Muscle of back (tissue), 11 donors: ENCODE data around the gene RHOF. TPM values are rescaled to one million over a fixed set of nuclear protein-coding genes. Genes with fewer than 3 reads are reported as not detected.
A peak's percentile ranks its signal among the peaks of the same experiment; 100 is the strongest.
"Not testable (repeated sequence)": the region's sequence is repeated elsewhere in the genome, so short reads cannot be mapped to it uniquely, and the experiment has no call there.

Experiments used
- DNase-seq, 3 donors: peaks; one replicate each; pipeline versions ENCODE4 v3.0.0 to v3.0.0-alpha.2; 2013
- polyA plus RNA-seq, 10 donors: library from polyadenylated mRNA; unstranded; fragments of 120-200 nt; gene quantifications; one replicate each; pipeline ENCODE4 v1.2.1, GENCODE V29; 2013; ENCODE audit not compliant: insufficient read length in 10 of 10

Gene RHOF
- polyA plus RNA-seq, 10 donors, result 1.3 to 4.6 (median 2.2) TPM

DNA sequence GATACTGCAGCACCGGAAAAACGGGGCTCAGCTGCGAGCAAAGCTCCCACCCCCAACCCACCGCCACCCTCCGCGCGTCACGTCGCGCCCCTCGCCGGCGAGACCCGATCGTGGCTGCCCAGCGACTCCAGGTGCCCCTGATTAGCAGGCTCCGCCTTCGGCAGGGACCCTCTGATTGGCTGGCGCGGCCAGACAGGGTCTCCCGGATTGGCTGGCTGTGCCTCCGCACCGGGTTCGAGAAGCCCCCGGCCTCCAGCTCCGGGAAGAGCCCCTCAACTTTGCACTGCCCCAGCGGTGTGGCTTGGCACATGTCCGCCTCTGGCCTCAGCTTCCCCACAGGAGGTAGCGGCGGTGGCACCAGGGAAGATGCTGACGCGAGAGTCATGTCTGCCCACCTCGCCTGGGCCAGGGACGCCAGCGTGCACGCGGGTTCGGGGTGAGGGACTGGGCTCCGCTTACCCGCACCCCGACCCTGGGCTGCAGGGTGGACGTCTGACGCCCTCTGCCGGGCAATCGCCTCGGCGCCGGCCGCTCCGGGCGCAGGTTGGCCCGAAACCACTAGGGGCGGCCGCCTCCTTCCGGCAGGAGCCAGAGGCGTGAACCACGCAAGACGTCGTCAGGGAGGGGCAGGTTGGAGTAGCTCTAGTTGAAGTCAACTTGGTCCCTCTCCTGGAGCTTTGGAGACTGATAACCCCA lies 498 bp upstream of the RHOF start:
- peak; percentile 89 to 96 (median 91) for DNase-seq

DNA sequence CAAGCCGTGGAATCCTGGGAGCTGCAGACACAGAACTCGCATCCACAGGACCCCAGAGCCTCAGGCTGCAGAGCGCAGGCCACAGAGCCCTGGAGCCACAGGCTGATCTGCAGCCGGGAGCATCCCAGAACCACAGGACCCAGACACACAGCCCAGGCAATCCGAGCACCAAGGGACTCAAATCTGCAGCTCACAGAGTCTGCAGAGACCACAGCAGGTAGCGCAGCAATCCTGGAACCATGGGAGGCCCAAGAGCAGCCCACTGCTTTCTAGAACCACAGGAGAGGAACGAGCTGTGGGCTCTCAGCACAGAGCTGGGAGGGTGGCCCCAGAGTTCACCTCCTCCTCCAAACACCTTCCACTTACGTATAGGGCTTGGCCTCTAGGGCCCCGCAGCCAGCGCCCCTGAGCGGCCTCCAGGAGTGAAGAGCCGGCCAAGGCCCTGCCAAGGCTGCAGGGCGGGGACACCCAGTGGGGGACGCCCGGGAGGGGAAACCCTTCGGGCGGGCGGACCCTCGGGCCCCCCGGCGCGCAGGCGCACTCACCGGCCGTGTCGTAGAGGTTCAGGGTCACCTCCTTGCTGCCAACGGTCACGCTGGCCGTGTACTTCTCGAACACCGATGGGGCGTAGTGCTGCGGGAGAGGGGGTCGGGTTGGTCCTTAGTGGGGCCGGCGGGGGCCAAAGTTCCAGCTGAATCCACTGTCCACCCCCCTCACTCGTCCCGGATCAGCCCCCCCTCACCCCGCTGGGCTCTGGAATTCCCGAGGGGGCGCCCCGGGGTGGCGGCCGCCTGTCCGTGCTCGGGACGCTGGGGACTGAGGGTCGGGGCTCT lies 665 bp downstream of the RHOF start:
- DNase-seq, result peak in 1 of 3 donors; percentile 37

DNA sequence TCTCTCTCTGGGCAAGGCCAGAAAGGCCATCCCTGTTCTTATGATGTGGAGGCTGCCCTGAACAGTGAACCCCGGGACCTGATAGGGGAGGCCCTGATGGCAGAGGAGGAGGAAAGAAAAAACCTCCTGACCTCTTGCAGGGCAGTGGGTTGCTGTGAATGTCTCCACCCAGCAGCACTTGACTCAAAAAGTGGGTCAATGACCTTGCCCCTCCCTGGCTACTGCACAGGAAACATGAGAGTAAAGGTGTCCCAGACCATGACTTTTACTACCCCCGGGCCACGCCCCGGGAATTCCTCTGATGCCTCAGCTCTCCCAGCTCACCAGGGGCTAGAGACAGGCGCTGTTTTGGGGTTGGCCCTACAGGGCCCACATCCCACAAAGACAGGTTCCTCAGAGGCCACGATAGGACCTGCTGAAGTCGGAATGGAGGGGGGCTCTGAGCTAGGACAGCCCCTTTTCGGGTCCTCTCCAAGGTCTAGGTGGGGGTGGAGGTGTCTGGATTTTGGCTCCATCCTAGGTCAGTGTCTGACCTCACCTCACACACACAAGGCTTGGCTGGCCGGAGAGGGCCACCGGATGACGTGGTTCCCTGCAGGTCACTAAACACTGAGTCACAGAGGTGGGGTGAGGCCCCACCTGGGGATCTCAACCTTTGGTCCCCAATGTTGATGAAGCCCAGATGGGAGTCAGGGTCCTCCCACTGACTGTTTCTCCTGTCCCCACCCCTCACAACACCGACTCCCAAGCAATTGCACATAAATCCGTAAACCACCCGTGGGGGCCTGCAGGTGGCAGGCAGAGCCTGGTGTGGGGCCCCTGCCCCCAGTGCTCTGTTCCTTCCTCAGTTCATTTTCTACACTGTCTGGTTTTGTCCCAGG lies 1.6 kb downstream of the RHOF start:
- DNase-seq, result no peak

DNA sequence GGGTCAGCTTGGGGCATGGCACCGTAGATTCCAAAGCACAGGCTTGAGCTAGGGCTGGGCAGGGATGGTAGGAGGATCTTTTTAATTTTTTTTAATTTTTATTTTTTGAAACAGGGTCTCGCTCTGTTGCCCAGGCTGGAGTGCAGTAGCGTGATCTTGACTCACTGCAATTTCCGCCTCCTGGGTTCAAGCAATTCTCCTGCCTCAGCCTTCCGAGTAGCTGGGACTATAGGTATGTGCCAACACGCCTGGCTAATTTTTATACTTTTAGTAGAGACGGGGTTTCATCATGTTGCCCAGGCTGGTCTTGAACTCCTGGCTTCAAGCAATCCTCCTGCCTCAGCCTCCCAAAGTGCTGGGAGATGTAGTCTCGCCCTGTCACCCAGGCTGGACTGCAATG lies 2.7 kb downstream of the RHOF start:
- not testable (repeated sequence) for DNase-seq

DNA sequence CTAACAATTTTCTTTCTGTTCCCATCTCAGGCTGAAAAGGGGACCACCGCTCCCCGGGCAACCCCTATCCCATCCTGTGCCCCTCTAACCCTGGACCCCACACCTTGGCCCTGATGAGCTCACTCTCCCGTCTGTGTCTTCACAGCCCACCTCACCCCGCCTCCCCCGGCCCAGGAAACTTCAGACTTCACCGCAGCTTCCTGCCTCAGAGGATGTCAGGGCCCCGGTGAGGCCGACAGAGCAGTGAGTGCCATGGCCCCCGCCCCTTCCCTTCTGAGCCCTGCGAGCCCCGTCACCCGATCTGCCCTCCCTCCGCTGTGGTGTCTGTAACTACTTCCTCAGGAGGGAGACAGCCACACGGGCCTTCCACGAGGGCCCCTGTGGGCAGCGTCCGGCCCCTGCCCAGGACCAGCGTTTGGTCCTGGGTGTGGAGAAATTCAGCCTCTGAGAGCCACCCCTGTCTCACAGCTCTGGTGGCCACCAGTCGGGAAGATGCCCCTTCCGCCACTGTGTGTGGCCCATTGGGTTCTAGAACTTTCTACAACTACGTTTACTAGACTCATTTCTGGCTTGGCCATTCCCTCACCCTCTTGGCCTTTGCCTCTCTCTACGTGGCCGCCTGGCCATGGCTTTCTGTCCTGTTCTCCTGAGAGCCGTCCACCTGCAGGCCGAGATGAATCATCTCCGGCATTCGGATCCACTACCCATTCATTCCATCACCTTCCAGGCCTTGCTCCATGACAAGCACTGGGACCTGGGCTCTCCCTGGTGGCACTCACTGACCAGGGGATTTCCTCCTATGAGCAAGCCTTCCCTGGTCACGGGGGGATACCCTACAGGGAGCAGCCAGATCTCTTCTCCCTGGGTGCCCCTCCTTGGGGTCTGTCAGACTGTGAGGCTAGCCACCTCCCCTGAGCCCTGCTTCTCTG lies 3.4 kb downstream of the RHOF start:
- peak in 1 of 3 donors; percentile 61 for DNase-seq

DNA sequence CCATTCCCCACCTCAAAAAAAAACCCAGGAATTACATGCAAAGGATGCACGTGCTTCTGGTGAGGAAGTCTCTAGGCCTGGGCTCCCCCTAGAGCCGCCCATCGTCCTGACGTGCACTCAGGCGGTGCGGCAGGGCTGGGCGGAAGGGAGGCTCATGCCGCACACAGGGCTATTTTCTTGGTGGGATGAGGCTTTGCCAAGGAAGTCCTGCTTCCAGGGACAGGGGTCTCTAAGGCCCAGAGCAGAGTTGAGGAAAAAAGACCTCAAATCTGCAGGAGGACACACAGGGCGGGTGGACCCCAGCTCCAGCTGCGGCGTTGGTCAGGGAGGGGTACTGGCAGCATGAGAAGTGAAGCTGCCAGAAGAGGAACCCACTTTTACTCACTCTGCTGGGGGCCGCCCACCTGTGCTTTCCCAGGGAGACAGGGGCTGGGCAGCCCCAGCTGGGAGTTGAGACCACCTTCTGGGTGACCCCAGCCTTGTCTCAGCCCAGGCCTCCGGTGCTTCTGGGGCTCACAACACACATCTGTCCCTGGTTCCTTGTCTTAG lies 4.2 kb downstream of the RHOF start:
- DNase-seq, result peak in 1 of 3 donors; percentile 54

DNA sequence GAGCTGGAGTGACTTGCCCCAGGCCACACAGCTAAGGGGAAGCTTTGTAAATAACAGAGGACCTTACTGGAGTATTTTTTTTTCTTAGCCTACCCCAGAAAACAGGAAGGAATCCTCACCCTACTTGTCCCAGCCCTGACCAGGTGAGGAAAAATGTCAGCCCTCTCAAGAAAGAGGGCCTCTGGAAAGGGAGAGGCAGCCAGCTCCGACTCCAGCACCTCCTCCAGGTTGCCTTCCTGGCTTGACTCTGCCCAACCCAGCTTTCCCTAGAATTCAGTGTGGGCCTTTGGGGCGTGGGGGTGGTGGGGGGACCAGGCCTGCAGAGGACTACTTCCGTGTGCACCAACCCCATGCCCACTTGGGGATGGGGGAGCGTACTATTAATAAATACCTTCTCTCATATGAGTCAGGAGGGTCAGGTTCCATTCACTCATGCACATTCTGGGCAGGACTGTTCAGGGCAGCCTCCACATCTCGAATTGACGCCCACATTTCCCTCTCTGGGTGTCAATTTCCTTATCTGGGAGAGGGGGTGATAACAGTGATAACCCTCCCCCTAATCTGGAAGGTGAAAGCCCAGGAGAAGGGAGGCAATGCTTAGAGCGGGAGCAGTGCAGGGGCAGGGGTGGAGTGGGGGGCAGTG lies 5.2 kb downstream of the RHOF start:
- no peak for DNase-seq

DNA sequence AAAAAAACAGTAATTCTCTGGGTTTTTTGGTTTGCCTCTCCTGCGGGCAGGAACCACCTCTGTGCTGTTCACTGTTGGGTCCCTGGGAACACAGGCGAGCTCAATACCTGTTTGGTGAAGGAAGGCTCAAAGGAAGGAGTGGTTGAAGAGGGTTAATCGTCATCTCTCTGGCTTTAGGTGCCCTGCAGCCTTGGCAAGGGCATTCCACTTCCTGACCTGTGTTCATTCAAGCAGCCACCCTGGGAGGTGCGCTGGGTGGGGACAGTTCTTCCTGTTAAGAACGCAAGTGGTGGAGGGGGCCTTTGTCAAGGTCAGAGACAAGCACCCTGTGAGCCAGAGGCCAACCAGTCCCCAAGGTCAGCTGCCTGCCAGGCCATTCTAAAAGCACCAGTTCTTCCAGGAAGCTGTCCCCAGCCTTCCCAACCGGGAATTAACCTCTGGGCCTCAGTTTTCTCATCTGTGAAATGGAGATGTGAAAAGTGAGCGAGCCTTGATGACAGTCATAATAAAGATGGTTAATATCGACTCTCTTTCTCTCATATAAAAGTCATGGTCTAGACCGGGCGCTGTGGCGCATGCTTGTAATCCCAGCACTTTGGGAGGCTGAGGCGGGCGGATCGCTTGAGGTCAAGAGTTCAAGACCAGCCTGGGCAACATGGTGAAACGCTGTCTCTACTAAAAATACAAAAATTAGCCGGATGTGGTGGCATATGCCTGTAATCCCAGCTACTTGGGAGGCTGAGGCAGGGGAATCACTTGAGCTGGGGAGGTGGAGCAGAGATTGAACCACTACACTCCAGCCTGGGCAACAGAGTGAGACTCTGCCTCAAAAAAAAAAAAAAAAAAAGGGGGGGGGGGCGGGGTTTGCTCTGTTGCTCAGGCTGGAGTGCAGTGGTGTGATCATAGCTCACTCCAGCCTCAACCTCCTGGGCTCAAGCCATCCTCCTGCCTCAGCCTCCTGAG lies 6.1 kb downstream of the RHOF start:
- DNase-seq, result no peak

DNA sequence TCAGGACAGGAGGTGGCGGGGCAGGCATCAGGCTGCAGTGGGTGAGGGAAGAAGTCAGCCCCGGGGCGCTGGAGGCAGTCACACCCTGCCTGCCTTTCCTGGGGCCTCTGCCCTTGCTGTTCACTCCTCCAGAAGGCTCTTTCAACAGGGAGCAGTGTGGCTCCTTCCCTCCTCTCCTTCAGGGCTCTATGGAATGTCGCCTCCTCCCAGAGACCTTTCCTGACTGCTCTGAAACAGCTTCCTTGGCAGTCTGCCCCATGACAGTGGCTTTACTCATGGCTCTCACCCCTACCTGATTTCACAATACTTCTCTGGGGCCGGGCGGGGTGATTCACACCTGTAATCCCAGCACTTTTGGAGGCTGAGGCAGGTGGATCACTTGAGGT lies 7.1 kb downstream of the RHOF start:
- peak in 1 of 3 donors; percentile 88 for DNase-seq

DNA sequence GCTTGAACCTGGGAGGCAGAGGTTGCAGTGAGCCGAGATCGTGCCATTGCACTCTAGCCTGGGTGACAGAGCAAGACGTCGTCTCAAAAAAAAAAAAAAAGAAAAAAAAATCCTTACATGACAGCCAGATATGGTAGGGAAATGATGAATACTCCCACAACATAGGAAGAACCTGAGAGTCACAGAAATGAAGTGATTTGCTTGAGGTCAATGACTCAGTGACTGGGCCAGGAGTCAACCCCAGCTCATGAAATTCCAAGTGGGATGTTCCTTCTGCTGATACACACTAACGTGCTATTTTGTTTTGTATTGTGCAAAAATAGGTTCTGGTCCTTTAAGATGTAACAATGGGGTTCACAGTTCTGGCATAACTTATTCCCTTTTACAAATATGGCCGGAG lies 9.0 kb downstream of the RHOF start:
- peak in 2 of 3 donors; percentile 39 to 75 for DNase-seq

DNA sequence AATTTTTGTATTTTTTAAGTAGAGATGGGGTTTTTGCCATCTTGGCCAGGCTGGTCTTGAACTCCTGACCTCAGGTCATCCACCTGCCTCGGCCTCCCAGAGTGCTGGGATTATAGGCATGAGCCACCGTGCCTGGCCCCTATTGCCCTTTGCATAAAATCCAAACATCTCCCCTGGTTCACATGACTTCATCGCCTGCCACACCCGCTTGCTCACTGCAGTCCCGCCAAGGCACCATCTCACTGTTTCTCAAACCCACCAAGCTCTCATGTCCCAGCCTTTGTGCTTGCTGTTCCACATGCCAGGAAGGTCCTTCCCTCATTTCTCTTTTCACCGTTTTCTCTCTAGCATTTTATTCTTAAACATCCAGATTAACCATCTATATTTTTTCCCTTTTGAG lies 9.7 kb downstream of the RHOF start:
- peak in 1 of 3 donors; percentile 2 for DNase-seq

DNA sequence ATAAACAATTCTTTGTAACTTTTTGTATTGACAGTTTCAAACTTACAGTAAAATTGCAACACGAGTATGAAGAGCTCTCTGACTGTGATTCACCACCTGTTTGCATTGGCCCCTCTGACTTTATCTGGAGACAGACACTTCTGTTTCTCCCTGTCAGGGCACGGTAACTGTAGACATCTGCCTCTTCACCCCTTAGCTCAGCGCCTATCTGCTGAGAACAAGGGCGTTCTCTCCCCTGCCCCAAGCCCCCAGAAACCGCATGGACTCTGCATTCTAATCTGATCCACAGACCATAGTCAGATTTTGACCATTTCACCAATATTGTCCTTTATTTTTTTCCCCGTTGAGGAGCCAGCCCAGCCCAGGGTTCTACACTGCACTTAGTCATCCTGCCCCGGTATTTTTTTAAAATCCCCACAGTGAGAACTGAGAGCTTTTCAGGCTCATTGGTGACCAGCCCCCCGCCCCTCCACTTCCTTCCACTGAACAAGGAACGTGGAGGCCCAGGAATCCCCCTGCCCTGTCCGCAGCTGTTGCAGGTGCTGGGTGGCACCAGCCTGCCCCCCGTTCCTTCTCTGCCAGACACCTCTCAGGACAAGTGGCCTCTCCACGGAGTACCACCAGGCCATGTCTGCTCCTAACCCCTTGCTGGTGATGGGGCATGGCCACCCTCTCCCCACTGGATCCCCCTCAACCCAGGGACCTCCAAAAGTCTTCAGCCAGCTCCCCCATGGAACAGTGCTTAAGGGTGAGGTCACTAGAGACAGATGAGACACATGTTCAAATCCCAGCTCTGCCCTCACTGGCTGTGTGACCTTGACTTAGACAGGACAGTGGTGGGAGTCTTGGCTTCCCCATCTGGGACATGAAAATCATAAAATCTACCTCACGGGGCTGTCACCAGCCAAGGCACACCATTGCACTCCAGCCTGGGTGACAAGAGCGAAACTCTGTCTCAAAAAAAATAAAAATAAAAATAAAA lies 11.2 kb downstream of the RHOF start:
- peak in 1 of 3 donors; percentile 6 for DNase-seq

DNA sequence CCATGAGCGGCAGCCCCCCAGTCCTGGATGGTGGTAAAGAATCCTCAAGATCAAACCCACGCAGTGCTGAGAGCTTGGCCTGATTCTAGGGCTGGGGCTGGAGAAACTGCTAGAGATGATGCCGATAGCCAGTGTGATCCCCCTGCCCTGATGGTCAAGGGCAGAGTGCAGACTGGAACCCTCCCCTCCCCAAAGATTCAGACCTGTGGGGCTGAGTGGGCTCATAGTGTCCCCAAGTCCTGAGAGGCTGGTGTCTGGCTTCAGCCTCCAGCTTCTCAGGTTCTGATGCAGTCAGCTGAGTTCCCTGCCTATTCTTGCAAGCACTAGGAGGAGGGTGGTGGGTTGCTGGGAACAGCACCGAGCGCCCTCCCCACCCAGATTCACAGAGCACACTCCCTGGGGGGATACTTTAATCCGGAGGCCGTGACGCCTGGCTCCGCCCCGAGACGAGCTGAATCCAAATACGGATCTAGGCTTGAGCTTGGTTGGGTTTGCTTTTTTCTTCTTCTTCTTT lies 11.9 kb downstream of the RHOF start:
- peak in 2 of 3 donors; percentile 54 to 69 for DNase-seq

DNA sequence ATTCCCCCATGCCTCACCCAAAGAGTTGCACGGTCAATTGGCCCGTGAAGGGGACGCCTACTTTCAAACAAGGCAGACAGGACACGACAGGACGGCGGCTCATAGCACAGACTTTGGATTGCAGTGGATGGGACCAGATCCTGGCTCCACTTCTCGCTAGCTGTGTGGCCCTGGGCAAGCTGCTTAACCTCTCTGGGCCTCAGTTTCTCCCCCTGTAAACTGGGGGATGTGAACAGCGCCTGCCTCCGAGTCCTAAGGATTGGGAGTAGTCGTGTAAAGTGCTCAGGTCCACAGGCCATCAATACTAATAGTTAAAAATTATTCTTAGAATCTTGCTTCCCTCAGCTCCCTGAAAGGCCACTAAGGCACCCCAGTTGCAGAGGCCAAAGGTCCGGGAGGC lies 13.1 kb downstream of the RHOF start:
- DNase-seq, result no peak

DNA sequence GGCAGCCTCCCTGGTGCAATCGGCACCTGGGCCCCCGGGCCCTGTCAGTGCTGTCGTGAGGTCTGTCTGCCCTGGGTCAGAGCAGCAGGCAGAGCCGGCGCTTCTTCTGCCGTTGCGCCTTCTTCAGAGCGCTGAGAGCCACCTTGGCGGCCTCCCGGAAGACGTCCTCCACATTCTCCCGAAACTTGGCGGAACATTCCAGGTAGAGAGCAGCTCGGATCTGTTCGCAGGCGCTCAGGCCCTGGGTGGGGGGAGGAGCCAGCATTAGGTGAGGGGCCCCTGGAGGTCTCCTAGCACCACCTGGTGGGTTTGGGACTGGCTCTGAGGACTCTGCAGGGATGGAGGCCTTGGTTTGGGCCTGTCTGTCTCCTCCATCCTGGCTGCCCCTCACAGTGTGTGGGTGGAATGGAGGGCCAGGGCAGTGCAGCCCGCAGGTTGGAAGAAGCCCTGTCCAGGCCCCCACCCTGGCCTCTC lies 14.0 kb downstream of the RHOF start:
- DNase-seq, result no peak

DNA sequence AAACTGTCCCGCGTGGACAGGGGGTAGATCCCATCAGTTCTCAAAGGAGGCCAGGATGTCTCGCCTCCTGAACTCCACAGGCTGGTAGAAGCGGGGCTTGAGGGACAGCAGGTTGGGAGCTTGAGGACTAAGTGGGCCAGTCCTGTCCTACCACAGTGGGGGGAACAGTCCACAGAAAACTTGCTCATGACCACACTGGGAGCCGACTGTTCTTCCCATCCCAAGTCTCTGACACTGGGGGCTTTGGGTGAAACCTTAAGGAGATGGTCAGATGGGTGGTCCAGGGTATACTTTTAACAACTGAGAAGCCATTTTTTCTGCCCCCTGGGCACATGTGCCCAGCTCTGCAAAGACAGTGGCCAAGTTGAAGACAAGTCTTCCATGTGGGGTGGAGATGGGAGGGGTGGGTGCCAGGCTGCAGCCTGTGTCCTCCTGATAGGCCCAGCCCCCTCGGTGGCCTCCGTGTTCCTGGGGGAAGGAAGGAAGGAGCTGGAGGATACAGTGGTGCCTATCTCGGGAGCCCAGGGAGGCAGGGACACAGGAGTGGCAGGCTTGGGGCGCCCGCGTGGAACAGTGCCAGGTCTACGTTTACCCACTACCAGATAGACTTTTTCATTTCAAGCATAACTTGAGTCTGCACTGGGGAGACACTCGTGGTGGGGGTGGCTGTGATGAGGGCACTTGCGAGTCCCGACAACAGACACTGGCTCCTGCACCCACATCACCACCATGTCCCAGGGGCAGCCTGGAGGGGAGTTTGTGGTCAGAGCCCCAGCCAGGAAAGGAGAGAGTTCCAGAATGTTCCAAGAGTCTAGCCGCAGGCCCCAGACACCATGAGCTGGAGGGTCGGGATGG lies 14.7 kb downstream of the RHOF start:
- no peak for DNase-seq
